Activated CD4-positive, alpha-beta T cell treated with anti-CD3 and anti-CD28 coated beads for 48 hours (primary cell): ENCODE data around the gene DUSP22.
"Not testable (repeated sequence)": the region's sequence is repeated elsewhere in the genome, so short reads cannot be mapped to it uniquely, and the experiment has no call there.

ENCODE experiments used
- DNase-seq: peaks from one replicate; pipeline ENCODE4 v3.0.0-alpha.2; 2020

The DUSP22 gene

DNA sequence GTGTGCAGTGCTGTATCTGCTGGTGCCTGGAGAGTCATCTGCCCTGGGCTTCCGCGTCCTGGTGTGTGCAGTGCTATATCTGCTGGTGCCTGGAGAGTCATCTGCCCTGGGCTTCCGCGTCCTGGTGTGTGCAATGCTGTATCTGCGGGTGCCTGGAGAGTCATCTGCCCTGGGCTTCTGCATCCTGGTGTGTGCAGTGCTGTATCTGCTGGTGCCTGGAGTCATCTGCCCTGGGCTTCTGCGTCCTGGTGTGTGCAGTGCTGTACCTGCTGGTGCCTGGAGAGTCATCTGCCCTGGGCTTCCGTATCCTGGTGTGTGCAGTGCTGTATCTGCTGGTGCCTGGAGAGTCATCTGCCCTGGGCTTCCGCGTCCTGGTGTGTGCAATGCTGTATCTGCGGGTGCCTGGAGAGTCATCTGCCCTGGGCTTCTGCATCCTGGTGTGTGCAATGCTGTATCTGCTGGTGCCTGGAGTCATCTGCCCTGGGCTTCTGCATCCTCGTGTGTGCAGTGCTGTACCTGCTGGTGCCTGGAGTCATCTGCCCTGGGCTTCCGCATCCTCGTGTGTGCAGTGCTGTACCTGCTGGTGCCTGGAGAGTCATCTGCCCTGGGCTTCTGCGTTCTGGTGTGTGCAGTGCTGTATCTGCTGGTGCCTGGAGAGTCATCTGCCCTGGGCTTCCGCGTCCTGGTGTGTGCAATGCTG is 33.0 kb downstream of the DUSP22 start:
- not testable (repeated sequence) for DNase-seq

DNA sequence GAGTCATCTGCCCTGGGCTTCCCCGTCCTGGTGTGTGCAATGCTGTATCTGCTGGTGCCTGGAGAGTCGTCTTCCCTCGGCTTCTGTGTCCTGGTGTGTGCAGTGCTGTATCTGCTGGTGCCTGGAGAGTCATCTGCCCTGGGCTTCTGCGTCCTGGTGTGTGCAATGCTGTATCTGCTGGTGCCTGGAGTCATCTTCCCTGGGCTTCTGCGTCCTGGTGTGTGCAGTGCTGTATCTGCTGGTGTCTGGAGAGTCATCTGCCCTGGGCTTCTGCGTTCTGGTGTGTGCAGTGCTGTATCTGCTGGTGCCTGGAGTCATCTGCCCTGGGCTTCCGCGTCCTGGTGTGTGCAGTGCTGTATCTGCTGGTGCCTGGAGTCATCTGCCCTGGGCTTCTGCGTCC is 33.8 kb downstream of the DUSP22 start:
- not testable (repeated sequence) for DNase-seq

DNA sequence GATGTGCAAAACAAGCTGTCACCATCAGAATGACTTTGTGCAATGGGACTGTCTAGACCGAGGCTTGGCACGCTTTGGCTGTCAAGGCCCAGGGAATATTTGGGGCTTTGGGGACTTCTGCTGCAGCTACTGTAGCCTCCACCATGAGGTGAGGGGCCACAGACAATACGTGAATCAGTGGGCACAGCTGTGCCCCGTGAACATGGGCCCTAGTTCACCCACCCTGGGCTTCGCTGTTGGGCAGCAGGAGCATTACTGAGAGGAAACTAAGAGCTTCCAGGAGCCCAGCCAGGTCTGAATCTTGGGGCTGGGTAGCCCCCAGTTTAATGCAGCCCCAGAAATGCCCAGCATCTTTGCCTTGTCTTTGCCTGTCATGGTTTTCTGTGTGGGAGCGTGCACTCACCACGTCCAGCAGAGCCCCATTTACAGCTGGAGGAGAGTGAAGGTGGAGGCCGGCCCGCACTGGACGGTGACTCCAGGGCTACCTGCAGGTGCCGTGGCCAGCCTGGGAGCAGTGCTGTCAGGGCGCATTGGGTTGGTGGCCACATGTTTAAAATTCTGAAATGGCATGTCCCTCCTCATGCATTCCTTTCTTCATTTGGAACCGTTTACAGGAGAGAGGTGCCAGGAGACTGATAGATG is 34.7 kb downstream of the DUSP22 start:
- DNase-seq = no peak

DNA sequence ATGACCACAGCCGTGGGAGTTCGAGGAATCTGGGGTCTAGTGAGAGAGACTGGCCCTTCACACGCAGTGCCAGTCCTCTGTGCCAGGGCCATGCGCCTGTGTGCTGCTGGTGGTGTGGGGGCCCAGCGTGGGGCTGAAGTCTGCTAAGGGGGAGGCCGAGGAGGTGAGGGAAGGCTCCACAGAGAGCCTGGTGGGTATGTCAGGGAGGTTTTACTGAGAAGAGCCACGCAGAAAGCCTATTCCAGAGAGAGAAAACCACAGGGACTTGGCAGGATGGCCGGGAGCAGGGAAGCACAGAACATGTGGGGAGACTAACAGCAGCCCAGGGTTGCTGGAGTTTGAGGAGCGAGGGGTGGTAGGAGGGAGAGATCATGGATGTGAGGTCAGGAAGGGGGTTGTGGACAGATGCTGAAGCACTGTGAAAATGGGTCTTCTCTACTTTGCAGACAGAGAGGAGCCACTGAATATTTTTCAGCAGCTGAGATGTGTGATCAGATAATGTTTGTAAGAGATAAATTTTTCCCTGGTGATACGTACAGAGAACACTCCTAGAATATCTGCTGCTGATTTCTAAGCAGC is 35.3 kb downstream of the DUSP22 start:
- no peak for DNase-seq

DNA sequence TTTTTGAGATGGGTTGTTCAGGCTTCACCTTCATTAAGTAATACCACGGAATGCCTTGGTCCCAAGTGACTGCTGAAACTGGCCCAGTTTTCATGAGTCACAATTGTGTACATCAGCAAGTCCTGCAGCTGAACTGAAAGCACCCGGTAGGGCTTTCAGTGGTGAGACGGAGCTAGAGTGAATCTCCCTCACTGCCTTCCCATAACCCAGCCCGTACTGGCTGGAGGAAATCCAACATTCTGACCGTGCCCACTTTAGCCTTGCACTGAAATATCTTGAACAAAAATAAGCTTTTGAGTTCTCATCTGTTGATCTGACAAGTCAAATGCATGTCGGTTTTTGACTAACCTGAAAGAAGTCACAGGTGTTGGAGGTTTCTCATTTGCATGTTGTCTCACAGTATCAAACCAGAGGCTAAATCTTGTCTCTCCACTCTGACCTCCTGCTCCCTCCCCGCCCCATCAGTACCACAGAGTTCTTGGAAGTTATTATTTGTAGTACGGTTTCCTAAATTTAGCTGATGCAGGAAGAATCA is 35.9 kb downstream of the DUSP22 start:
- DNase-seq = peak; percentile 27

DNA sequence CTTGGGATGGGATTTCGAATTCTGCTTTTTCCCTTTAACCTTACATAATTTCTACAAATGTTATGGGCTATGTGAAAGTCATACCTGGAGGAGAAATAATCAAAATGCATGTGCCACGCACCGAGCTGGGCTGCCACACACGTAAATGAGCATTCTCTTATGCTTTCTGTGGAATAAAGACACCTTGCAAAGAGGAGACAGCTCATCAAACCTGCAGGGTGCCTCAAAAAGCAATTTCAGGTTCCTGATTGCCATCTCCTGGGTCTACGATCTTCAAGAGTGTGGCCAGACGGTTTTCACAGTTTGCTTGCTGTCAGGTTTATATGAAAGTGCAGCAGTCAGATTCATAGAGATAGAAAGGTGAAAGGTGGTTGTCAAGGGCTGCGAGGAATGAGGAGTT is 36.6 kb downstream of the DUSP22 start:
- no peak for DNase-seq

DNA sequence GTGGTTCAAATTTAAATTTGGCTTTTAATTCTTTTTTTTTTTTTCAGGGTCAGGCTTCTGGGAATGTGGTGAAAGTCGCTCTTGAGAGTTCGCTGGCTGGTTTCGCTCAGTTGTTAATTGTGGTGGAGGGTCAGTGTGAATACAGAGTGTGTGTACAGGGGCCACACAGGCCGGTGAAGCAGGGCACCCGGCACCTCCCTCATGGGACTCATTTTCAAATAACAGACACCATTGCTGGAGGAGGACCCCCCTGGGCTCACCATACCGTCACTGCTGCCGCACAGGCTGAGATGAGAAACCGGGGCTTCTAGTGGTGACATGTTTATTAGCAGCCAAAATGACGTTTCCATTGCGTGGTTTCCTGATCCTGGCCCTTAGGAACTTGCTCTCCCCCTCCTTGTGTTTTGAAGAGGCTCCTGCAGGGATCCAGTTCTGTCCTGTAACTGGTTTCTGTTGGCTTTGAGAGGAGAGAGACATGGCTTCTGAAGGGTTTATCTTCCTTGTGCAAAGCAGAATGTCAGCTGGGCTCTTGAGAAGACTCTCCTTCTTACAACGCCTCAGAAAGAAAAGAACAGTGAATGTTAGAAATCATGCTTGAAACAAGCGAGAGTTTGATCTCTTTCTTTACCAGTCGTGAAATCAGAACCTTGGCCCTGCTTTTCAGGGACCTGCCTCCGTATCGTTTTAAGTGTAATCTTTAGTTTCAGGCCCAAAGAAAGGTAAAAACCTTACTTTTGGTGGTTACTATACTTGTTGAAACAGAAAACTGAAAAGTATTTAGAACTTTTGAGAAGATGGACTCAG is 37.8 kb downstream of the DUSP22 start:
- DNase-seq = no peak

DNA sequence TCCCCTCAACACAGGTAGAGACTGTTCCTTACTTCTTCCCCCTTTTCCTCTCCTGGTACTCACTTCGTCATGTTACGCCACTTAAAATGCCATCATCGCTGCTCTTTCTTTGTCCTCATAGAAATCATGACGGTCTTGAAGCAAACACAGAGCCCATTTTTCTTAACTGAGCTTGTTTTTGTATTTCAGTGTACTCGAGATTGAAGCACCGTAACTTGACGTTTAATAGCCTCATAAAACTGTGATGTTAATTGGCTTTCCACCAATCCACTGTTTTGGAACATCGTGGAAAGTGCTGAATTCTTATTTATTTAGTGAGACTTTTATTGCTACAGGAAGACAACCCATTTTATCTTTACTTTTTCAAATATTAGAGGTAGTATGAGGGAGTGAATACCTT is 38.7 kb downstream of the DUSP22 start:
- no peak for DNase-seq

DNA sequence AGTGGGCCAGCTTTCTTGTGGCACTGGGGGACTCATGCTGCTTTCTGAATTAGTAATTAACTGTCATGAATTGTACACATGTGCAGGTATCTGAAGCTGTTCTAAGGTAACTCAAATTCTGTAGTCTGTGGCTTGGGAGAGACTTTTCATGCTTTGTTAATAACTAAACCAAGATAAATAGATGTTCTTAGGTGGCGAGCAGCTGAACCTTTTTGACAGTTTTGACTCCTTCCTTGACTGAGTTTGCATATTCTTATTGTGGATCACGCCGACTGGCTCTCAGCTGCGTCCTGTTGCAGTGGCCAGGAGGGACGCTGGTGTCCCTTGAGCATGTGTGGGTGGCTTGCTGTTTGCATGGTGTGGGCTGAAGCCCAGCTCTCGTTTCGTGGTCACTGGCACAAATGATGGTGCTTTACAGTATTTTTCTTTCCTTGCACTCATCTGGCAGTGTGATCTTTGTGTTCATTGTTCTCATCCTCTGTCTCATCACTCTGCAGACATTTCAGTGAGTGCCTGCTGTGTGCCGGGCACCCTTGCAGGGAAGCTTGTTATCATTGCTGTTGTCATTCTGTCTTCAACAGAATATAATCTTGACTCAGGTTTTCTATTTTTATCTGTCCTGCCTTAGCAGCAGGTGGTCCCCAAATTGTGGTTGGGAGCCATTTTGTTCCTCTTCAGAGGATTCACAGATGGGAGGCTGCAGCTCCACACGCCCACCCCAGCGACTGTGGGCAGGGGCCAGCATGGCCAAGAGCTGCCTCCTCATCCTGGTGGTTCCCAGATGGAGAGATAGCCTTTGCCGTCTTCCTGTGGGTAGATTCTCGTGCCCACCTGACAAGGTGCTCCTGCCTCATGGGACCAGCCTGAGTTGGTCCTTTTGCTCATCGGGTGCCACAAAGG is 39.6 kb downstream of the DUSP22 start:
- DNase-seq = no peak

DNA sequence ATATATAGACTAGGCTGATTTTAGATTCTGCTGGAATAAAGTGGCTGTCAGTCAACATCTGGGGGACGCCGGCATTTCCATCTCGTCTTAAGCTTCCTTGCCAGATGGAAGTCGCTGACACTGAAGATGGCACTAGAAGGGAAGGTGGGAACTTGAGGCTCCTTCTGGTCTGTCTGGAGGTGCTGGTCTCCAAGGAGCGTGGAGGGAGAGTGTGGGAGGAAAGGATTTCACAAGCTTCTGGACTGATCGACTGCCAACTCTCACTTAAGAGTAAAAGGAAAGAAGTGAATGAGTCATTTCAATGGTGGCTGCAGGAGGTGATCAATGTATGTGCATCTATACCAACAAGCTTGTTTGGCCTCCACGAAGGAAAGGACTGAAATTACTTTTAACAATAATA is 40.4 kb downstream of the DUSP22 start:
- no peak for DNase-seq

DNA sequence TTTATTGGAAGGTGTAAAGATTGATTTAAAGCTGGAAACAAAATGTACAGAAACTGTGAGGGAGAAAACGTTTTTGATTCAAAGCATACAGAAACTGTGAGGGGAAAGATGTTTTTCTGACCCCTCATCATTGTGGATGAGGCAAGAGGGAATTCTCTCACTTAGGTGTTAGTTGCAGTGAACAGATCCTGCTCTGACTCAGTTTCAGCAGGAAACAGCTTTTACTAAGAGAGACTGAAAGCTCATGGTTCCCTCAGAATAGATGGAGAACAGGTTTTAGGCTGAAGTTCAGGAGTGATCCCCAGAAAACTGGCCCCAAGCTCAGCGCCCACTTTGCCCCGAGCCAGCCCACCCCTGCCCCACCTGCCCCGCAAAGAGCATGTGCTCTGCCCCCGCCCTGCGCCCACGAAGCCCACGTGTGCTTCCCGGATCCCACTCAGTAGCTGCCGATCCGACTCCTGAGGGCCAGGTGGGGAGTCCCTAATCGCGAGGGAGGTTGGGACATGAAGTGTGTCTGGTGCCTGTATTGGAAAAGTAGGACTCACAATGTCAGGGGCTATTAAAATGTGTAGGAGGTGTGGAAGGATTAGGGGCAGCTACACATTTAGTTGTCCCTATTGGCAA is 41.2 kb downstream of the DUSP22 start:
- DNase-seq = no peak

DNA sequence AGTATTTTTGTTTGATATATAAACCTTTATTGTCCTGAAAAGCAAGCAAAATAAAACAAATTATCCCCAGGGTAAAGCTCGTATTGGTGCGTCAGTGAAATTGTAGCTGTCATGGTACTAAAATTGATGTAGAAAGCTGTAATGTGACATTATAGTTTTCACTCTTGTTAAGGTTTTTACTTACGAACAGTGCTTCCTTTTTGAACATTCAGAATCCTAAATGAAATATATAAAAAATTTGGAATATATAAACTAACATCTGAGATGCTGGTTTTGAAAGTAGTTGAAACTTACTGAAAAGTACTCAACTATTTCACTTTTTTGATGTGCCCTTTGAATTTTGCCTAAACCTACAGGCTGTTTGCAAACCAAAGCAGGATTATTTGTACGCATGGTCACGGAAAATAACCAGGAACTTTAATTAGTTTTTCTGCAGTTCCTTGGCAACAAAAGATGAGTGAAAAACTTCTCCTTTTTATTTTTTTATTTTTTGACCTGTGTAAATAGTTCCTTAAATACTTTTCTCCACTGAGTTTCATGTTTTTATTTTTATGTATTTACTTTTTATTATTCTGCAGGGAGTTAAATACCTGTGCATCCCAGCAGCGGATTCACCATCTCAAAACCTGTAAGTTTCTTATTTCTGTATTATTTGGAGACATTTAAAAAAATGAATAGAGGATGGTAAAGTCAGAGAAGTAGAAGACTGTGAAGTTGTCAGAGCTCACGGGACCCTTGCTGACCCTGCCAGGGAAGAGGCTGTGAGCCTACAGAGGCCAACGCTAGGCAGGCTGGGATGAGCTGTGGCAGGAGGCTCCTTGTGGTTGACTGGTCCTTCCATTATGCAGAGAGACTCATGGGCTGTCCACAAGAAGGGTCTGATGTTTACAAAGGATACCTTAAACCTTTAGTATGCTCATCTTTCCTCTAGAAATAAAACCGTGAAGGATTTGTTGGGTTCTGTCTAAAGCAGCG is 42.5 kb downstream of the DUSP22 start:
- DNase-seq = no peak

DNA sequence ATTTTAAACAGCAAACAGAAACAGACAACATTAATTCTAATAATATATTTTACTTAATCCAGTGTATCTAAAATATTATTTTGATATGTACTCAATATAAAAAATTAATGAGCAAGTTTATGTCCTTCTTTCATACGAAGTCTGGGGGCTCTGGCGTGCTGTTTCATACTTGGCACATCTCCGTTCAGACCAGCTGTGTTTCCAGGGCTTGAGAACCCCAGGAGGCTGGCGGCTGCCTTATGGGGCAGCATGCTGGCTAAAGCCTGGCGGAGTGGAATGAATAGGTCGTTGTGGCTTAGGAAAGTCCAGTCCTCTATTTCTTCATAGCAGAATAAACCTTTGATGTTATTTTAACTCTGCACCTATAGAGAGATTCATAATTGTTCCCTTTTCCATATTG is 43.3 kb downstream of the DUSP22 start:
- DNase-seq = no peak

DNA sequence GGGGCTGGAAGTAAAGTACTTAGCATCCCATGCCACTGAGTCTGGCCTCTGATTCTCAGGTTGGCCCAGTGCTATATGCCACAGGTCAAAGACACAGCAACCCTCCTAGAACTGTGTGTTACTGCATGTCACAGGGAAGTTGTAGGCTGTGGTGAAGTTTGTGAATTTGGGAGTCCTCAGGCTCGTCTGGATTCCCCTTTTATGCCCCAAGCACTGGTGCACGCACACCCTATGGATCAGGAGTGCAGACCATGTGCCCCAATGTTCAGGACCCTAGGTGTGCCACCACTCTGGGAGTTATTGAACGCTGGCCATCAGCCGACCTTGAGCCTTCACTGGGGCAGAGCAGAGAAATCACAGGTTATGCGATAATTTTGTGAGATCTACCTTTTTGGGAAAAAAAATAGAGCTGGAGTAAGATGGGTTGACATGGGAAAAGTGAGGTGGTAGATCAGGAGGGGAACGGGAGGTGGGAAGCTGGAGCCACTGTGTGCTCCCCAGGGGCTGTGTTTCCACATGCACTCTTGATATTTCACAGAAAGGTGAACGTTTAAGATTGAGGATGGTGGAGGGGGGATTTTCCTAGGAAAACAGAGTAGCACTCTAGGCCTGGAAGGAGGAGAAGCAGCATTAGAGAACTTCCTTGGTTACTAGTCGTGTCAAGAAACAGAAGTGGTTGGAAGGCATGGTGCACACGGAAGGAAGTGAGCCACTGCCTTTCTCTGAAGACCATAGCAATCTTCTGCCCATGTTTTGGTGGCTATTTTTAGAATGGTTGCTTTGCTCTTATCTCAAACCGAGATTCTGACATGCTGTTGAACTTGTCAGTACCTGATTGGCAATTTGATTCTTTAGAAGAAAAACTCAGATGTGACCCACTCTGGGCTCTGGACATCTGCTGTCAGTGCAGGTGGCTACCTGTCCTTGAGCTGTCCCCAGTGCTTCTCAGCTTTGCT is 44.1 kb downstream of the DUSP22 start:
- no peak for DNase-seq

DNA sequence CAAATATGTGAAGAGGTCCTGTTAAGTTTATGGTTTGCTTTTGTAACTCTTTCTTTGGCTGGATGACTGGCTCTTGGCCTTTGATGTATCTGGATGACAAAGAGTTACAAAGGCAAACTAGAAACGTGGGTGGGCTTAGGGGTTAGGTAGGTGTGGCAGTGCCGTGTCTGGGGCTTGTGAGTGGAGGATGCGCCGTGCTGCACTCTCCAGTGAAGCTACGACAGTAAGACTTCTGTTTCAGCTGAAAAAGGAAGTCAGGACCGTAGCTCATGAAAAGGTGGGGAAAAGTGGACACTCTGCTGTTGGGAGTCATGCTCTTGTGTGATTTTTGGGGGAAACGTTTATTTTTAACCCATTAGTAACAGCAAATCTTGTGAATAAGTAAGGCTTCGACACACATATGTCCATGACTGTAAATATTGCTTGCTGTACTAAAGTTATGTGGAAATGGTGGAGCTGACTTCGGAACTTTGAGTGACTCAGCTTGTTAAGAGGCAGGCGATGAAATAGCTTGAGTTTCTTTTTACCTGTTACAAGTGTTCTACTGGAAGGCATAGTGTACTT is 45.6 kb downstream of the DUSP22 start:
- DNase-seq = peak; percentile 42

DNA sequence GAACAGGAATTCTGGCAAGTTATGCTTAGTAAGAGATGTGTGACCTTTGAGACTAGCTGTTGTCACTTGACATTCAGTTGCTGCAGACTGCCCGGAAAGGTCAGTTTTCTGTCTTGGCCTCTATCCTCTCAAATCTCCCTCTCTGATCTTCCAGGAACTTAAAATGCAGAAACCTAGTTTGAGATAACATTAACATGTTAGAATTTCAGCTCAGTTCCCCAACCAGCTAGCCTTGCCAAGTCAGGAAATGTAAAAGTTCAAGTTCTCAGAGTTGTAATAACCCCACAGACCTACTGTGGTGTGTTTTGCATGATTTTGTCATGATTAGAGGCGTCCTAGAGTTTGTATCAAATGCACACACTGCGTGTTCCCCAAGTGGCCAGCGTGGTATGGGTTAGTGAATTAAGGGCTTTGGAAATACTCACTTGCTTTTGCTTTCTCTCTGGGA is 46.6 kb downstream of the DUSP22 start:
- DNase-seq = no peak

DNA sequence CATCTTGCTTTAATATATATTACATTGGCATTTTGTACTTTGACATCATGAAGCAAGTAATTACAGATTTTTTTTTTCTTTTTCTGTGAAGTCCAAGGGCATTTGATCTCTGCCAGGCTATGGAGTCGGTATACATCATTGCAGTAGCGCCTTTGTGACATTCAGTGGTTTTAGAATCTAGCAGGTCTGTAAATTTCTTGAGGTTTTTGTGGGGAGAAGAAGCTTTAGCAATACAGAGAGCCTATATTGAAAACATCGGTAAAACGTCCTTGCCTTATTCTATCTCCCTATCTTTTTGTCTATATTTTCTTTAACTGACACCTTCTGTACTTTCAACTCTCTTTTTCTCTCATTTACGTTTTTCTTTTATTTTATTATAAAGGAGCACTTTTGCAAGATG is 47.2 kb downstream of the DUSP22 start:
- DNase-seq = no peak

DNA sequence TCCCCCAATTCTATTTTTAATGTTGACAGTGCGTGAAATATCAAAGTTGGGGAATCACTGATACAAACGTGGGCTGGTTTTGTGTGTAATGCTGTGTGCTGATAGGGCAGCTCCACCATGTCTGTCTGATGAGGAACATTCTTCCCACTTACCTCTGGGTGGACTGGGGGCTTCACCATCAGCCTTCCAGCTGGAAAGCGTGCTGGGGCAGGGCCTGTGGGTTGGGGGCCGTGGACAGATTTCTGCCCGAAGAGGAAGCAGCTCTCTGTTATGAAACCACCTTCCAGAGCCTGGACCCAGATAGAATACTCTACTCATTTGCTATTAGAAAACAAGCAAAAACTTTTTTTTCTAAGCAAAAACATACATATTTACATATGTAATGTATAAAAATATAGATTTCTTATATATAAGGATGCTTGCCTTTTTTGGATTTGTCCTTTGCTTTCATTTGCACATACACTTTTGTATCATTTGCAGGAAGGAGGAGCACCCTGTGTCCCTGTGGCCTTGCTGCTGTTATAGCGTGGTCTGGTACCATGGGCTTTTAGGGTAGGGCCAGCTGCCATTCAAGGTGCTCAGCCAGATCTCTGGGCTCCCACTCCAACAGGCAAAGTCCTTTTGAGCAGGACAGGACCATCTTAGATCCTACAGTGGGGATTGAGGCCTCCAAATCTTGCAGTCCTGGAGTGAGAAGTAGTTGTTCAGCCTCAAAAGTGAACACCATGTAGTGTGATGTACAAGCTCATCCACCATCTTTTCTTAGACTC is 48.1 kb downstream of the DUSP22 start:
- no peak for DNase-seq
